GM21576 (cell line): Measurements from ENCODE around the gene SELENOS.

Experiments used
- ATAC-seq: cut with Tn5 transposase; IDR thresholded peaks from one replicate; pipeline ENCODE4 v1.9.1; 2021; ENCODE audit warnings: mild to moderate bottlenecking, moderate library complexity; ENCODE audit not compliant: unreplicated experiment

SELENOS gene

GRCh38 chr15:101277038-101277822 lies at the start of gene SELENOS:
TSS of gene SELENOS (minus strand) at chr15:101277485. CDS start at chr15:101277417, 68 bp downstream.
- ATAC-seq: peak; percentile 79

DNA sequence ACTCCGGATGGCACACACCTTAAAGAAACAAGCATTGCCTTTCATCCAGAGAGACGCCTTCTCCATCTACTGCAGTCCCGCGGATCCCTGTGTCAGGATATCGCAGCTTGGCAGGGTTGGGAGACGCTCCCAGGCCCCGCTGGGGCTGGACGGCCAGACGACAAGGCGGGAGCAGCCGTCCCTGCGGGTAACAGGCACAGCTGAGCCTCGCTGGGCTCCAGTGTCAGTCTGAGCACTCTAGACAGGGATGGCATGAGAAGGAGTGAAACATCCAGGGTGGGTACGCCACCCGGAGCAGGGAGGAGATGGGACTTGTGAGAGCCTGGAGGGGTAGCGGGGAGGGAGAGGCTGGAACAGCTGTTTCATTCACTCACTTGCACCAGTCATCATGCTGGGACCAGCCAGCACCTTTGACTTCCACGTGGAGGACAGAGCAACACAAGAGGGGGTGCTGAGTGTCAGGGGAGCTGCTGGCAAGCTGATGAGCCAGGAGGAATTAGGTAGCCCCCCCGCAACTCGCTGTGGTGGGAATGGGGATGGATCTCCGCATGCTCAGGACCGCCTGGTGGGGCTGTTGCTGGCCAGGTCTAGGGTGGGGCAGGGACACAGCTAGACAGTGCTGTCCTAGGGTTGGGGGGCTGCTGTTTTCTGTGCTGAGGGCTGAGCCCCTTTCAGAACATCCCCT lies 49.3 kb upstream of the SELENOS start:
- no peak for ATAC-seq

GRCh38 chr15:101326026-101326315 lies 48.7 kb upstream of the SELENOS start:
- ATAC-seq: no peak

DNA sequence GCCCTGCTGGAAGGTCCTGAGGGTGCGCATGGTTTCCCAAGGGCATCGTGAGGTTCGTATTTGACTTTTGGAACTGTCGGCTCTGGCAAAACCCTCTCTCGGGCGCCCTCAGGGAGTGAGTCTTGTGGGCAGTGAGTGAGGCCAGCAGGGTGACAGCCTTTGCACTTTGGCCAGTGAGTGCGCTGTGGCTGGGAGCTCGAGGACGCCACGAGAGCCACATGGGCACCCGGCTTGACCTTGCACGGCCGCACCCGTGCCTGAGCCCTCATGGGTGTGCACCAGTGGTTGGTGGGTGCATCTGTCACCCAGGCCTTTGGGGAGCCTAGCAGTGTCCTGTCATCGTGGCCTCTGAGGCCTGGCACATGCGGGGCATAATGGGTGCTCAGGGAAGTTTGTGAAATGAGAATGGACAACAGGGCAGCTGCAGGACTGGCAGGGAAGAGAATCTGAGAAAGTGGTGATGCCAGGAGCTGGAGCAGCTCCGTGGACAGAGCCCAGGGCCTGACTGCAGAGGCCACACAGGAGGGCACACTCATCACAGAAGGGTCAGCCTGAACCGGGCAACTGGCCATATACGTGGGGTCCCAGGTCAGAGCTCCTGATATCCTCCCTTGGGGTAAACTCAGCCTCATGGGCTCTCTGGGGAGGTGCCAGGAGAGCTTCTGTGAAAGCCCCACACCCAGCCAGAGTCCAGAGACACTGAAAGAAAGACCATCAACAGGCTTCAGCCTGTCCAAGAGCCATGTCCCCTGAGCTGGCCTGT lies 48.2 kb upstream of the SELENOS start:
- ATAC-seq: no peak

GRCh38 chr15:101324524-101325177 lies 47.4 kb upstream of the SELENOS start:
- no peak for ATAC-seq

DNA sequence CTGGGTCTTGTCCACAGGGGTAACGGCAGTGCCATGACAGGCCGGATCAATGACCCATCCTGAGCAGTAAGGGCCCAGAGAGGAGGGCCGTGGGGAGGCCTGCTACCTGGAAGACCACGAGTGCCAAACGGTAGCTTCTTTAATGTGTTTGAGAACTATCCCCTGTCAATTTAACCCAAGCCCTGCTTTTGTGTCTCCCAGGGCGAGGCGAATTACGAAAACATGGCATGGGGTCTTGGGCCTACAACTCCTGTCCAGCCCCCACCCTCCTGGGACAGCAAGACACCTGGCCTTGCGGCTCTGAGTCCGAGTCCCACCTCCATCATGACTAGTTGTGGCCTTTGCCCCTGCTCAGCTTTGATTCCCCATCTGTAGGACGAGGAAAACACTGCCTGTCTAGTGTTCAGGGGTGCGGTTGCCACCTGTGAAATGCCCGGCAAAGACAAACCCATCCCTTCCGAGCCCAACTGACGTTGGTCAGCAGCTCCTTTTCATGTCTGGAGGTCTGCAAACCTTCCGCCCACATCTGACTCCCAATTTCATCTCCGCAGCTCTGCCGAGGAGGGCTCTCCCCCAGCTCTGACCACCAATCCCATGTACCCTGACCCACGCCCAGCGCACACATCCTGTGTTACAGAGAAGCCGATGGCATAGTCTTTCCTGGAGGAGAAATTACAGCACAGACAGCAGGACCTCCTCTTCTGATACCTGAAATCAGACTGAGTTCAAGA lies 46.7 kb upstream of the SELENOS start:
- ATAC-seq: no peak

DNA sequence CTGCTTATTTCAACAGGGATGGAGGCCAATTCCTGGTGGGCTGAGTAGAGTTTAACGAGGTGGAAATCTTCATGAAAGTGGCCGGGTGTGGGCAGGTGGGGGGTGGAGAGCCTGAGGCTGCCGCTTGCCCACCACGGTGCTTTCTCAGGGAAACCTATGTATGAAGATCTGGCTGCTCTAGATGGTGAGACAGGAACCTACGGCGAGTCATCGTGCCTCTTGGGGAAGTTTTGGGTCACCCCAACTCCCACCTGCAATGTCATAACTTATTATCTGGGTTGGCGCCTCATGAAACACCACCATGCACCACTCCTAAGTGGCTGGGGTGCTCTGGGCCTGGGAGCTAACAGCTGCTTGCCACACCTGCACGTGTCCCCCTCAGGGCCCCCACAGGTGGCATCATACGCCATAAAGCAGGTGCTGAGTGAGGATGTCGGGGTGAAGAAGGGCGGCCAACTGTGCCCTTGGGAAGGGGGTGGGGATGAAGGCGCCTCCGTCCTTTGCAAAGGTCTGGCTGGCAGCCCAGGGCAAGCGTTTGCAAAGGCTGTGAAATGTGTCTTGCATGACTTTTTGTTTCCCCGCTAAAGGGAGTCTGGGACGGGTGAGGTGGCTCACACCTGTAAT lies 45.7 kb upstream of the SELENOS start:
- ATAC-seq: no peak

- no peak for ATAC-seq
Measured at GRCh38 chr15:101322016-101322695, 44.9 kb upstream of the SELENOS start.

- ATAC-seq: no peak
Measured at GRCh38 chr15:101320501-101321052, 43.3 kb upstream of the SELENOS start.

- no peak for ATAC-seq
Measured at GRCh38 chr15:101318839-101319238, 41.6 kb upstream of the SELENOS start.

DNA sequence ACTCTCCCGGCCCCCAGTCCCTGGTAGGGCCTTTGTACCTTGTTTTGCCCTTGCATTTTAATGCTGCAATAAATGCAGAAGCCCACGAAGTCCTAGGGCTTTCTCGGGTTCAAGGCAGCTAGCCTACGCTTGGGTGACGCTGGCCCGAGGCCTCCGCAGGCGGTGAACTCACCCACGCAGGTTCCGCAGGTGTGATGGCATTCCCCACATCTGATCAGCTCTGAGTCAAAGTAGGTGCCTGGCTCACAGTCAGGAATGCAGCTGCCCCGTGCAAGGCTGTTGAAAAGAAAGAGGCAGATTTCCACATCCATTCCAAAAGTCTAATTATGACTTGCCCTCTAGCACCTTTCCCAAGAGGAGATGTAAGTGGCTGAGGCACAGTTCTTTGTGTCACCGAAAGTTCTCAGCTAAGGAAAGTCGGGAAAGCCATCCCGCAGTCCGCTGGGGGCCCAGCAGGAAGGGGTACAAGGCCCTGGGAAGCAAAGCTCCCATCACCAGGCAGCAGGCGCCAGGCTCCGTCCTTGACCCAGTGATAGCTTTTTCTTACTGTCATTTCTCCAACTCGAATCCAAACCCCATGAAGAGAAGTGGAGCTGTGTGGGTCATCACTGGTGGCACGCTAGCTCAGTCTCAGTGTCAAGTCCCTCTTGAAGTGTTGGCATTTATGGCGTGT lies 41.0 kb upstream of the SELENOS start:
- no peak for ATAC-seq

DNA sequence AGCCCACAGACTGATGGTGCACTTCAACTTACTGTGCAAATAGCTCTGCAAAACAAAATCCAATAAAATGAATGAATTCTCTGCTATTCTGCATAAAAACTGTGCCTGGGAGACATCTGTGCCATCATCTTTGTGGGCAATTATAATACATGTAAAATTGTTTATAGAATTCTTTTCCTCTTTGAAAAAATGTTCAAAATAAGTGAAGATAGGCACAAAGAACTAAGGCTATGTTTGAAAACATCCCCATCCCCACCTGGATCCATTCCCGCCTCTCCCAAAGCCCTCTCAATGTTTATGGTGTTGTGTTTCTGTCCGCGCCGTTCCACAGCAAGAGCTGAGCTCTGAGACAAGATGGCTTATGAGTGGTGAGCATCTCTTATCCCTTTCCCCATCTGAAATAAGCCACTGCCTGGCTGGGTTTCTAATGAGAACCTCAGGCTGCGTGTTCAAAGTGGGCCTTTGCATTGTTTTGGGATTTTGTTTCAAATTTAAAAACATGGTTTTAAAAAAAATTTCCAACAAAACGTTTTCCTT lies 40.1 kb upstream of the SELENOS start:
- no peak for ATAC-seq

DNA sequence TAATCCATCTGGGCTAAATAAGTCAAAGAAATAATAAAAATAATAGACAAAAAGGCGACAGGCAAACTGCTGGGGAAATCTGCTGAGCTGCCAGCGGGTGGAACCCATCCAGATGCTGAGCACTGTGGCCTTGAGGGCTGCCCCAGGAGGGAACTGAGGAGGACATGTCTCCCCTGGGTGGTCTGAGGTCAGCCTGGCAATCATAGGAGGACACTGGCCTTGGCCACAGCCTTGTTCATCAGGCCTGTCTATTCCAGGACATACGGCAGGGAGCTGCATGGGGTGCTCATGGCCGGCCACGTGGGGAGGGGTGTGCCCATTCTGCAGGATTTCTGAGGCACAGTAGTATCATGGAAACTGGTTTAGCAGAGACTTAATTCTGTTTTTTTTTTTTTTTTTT lies 39.2 kb upstream of the SELENOS start:
- ATAC-seq: no peak

- ATAC-seq: no peak
Measured at GRCh38 chr15:101315736-101316135, 38.5 kb upstream of the SELENOS start.

DNA sequence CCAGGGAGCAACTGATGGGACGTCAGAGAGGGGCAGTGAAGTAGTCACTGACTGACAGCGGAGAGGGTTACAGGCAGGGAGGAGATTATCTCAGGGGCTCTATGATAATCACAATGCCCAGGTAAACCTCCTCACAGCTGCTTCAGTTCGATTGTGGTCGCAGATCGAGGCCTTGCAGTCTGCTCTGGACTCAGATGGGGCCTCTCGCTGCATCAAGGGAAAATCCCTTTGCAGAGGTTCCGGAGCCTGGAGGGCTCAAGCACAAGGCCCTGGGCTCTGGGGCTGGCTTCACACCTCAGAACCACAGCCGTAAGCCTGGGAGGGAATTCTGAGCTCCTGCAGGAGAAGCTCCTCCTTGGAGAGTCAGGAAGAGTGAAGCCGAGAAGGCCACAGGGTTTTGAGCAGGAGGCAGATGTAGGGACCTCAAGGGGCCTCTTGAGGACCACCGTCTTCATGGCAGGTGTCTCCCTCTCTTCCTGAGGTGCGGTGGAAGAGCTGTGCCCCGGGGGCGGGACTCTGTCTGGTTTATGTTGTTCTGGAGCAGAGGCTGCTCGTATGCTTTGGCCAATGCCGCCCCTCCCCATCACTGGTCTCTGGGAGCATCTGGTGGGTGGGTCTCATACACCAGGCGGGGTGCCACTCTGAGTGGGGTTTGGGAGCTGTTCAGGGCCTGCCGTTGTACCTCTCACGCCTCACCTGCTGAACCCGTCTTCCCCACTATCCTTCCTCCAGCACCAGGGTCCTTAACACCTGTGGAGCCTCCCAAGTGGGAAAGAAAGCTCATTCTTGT lies 37.2 kb upstream of the SELENOS start:
- ATAC-seq: no peak

DNA sequence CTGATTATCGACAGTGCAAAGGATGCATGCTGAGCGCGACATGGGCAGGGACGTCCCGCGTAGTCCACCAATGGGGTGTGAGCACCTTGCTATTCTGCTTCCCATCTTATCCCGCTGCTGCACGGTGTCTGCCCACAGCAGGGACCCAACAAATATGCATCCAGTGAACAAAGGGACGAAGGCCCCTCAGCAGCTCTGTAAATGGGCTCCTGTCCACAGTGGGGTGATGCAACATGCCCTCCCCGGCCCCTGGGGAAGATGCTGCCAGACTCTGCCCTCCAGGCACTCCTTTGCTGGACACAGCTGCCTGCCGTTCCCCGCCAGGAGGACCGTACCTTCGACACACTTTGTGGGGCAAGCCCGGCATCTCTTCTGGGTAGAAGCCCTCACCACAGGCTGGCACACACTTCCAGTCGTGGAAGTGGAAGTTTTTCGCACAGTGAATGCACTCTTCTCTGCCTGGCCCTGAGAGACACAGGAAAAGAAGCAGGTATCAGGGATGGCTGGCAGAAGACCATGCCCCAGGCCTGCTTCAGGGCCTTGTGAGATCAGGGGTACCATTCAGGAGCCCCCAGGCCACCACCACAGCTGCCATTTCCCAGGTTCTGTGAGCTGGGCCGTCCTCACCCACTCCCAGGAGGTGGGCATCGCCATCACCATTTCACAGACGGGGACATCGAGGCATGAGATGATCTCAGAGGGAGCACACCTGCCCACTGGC lies 35.9 kb upstream of the SELENOS start:
- ATAC-seq: no peak

- ATAC-seq: no peak
Measured at GRCh38 chr15:101310508-101310907, 33.2 kb upstream of the SELENOS start.
